Vagina (tissue), 2 donors: ENCODE measurements around the gene KLK7. TPM values are rescaled to one million over a fixed set of nuclear protein-coding genes. Genes with fewer than 3 reads are reported as not detected.

Experiments
- DNase-seq, 2 donors: peaks; one replicate each; pipeline ENCODE4 v3.0.0-alpha.2; 2017; ENCODE audit errors: extremely low spot score in 2 of 2
- H3K27ac ChIP-seq: fragments of 200-600 bp; sonication (generic); one replicate; pipeline ENCODE4 v1.5.1; 2019
- H3K27me3 ChIP-seq: fragments of 200-600 bp; sonication (generic); one replicate; pipeline ENCODE4 v1.5.1; 2019
- H3K36me3 ChIP-seq, 2 donors: fragments of 200-600 bp; sonication (generic); one replicate each; pipeline ENCODE4 v1.5.1; 2017 to 2019
- H3K4me1 ChIP-seq: fragments of 200-600 bp; sonication (generic); one replicate; pipeline ENCODE4 v1.5.1; 2019
- H3K4me3 ChIP-seq, 2 donors: fragments of 200-600 bp; sonication (generic); 1 replicate in 1 of 2; 2 replicates in 1 of 2; pipeline ENCODE4 v1.5.1; 2016 to 2019
- H3K9me3 ChIP-seq: fragments of 200-600 bp; sonication (generic); one replicate; pipeline ENCODE4 v1.5.1; 2019
- POLR2A ChIP-seq, 2 donors: fragments of 450-650 bp; IDR thresholded peaks; one replicate each; pipeline ENCODE4 v1.6.1; 2017; ENCODE audit warnings: antibody characterized with exemption in 2 of 2, mild to moderate bottlenecking in 2 of 2, moderate library complexity in 2 of 2
- POLR2AphosphoS5 ChIP-seq, 2 donors: sonication (generic); formaldehyde crosslinking; IDR thresholded peaks; one replicate each; pipeline ENCODE4 v1.9.0; 2017; ENCODE audit warnings: antibody characterized with exemption in 2 of 2, mild to moderate bottlenecking in 2 of 2, low read depth in 1 of 2; ENCODE audit not compliant: insufficient read depth in 1 of 2
- intact Hi-C: fragments of 100-400 bp; cut with DNase I; formaldehyde crosslinking; loops from one replicate; pipeline ENCODE4 v1.15.1; 2023
- total RNA-seq: library from RNA; depleted of rRNA; stranded (reverse); fragments of >200 nt; gene quantifications from one replicate; pipeline ENCODE4 v1.2.3, GENCODE V29; 2016
- TF ChIP-seq, protein P1 (sequence below), 3 experiments: fragments of 450-650 bp in 2 of 3; fragments of 200-600 bp in 1 of 3; sonication (generic) in 1 of 3; IDR thresholded peaks; one replicate each; pipeline ENCODE4 v1.5.1; 2017 to 2019; ENCODE audit warnings: antibody characterized with exemption in 3 of 3, mild to moderate bottlenecking in 2 of 3, moderate library complexity in 2 of 3

KLK7 gene
- total RNA-seq, 1 donor from 2014 or later: 14.2 TPM

DNA sequence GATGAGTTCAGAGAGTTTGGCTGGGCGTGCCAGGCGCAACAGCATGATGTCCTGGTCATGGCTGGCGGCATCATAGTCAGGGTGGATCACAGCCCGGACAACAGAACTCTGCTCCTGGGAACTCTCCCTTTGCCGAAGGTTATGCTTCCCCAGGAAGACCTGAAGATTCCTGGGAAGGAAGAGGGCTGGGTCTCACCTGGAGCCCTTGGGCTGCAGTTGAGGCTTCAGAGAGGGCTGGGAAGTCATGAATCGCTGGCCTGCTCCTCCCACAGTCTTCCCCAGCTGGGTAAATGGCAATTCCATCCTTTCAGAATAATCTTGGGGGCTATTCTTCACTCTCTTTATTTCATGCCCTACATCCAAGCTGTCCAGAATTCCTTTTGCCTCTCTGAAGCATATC is 20.3 kb downstream of the KLK7 start:
- Histone ChIP-seq H3K4me1 (no peaks in the 10 kb centered on the region), H3K4me3 (no peak overlapping the region), H3K9me3 (no peaks in the 10 kb centered on the region), H3K27ac (no peak overlapping the region), H3K27me3 (no peaks in the 10 kb centered on the region), H3K36me3 (no peaks in the 10 kb centered on the region)
- intact Hi-C loops: no loop called here
- DNase-seq: no peak
- TF ChIP-seq, protein P1, sequence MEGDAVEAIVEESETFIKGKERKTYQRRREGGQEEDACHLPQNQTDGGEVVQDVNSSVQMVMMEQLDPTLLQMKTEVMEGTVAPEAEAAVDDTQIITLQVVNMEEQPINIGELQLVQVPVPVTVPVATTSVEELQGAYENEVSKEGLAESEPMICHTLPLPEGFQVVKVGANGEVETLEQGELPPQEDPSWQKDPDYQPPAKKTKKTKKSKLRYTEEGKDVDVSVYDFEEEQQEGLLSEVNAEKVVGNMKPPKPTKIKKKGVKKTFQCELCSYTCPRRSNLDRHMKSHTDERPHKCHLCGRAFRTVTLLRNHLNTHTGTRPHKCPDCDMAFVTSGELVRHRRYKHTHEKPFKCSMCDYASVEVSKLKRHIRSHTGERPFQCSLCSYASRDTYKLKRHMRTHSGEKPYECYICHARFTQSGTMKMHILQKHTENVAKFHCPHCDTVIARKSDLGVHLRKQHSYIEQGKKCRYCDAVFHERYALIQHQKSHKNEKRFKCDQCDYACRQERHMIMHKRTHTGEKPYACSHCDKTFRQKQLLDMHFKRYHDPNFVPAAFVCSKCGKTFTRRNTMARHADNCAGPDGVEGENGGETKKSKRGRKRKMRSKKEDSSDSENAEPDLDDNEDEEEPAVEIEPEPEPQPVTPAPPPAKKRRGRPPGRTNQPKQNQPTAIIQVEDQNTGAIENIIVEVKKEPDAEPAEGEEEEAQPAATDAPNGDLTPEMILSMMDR (IDR thresholded peaks at IDR 0.05): no peak
- TF ChIP-seq POLR2A (IDR thresholded peaks at IDR 0.05): no peak
- no peak for TF ChIP-seq POLR2AphosphoS5 (IDR thresholded peaks at IDR 0.05; ENCODE audit: insufficient read depth in 1 of 2, low read depth in 1 of 2)

DNA sequence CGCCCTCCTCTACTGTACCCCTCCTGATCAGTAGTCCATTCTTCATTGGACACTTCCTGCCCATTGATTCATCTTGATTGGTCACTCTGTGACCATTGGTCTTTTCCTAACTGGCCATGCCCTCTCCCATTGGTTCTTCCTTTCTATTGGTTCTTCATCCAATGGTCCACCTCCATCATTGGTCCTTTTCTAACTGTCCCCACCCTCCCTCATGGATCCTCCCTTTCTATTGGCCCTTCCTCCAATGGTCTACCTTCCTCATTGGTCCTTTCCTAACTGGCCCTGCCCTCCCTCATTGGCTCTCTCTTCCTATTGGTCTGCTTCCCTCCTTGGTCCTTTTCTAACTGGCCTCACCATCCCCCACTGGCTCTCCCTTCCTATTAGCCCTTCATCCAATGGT is 21.5 kb downstream of the KLK7 start:
- Histone ChIP-seq H3K4me3 (no peak overlapping the region), H3K27ac (no peak overlapping the region), H3K27me3 (no peaks in the 10 kb centered on the region), H3K36me3 (no peaks in the 10 kb centered on the region), H3K4me1 (no peaks in the 10 kb centered on the region), H3K9me3 (no peaks in the 10 kb centered on the region)
- DNase-seq: no peak
- intact Hi-C loops: no loop called here
- no peak for TF ChIP-seq POLR2AphosphoS5 (IDR thresholded peaks at IDR 0.05; ENCODE audit: insufficient read depth in 1 of 2, low read depth in 1 of 2)

DNA sequence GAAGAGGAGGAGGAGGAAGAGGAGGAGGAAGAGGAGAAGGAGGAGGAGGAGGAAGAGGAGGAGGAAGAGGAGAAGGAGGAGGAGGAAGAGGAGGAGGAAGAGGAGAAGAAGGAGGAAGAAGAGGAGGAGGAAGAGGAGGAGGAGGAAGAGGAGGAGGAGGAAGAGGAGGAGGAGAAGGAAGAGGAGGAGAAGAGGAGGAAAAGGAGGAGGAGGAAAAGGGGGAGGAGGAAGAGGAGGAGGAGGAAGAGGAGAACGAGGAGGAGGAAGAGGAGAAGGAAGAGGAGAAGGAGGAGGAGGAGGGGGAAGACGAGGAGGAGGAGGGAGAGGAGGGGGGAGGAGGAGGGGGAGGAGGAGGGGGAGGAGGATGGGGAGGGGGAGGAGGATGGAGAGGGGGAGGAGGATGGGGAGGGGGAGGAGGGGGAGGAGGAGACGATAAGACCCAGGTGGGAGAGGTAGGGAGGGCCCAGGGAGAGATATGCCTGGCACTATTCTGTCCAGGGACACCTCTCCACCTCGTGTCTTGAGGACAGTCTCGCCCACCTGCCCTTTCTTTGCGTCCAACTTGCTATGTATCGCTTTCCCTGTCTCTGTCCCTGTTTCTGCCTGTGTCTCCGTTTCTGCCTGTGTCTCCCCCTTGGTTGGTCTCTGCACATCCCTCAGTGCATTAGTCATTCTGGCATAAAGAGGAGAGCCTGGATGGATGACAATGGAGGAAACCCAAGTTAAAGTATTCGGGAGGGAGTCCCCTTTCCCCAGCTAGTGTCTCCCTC is 23.8 kb downstream of the KLK7 start:
- Histone ChIP-seq H3K9me3 (no peaks in the 10 kb centered on the region), H3K36me3 (no peaks in the 10 kb centered on the region), H3K4me3 (no peak overlapping the region), H3K4me1 (no peaks in the 10 kb centered on the region), H3K27ac (no peak overlapping the region), H3K27me3 (no peaks in the 10 kb centered on the region)
- intact Hi-C loops: no loop called here
- TF ChIP-seq POLR2AphosphoS5 (IDR thresholded peaks at IDR 0.05; ENCODE audit: insufficient read depth in 1 of 2, low read depth in 1 of 2) (no peak), POLR2A (IDR thresholded peaks at IDR 0.05) (no peak)
- TF ChIP-seq, protein P1 (IDR thresholded peaks at IDR 0.05): no peak
- DNase-seq: no peak

GRCh38 chr19:50957587-50957986 is 26.1 kb downstream of the KLK7 start:
- Histone ChIP-seq H3K4me3 (no peak overlapping the region), H3K4me1 (no peaks in the 10 kb centered on the region), H3K27ac (no peak overlapping the region), H3K27me3 (no peaks in the 10 kb centered on the region), H3K9me3 (no peaks in the 10 kb centered on the region), H3K36me3 (no peaks in the 10 kb centered on the region)
- intact Hi-C loops: no loop called here
- DNase-seq: no peak
- no peak for TF ChIP-seq POLR2AphosphoS5 (IDR thresholded peaks at IDR 0.05; ENCODE audit: insufficient read depth in 1 of 2, low read depth in 1 of 2)
- TF ChIP-seq POLR2A (IDR thresholded peaks at IDR 0.05): no peak
- TF ChIP-seq, protein P1 (IDR thresholded peaks at IDR 0.05): no peak

DNA sequence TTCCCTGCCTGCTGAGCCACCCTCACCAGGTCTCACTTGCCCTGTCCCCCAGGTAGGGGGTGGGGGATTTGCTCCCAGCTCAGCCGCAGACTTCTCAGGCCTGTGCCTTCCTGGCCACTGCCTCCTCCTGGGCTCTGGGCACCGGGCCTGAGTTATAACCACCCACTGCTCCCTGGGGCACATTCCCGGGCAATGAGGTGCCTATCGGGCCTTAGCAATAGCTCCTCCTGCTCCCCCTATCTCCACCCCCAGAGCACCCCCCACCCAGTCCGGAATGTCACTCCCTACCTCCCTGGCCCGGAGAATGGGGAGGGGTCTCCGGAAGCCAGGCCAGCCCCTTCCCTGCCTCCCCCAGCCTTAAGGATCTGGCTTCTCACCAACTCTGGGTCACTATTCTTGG is 30.8 kb downstream of the KLK7 start, which contains the start of gene KLK5:
TSS of gene KLK5 (minus strand) at position 129 of the 400 bp plus-strand sequence. CDS start 381 bp downstream, outside the sequence.
- no peak for DNase-seq
- Histone ChIP-seq H3K27me3 (no peaks in the 10 kb centered on the region), H3K36me3 (no peaks in the 10 kb centered on the region), H3K27ac (no peak within 1 kb of the TSS), H3K4me3 (no peak within 1 kb of the TSS), H3K9me3 (no peaks in the 10 kb centered on the region), H3K4me1 (no peaks in the 10 kb centered on the region)
- no peak for TF ChIP-seq POLR2A (IDR thresholded peaks at IDR 0.05)
- TF ChIP-seq, protein P1 (IDR thresholded peaks at IDR 0.05): no peak
- intact Hi-C loops: no loop called here
